NT2/D1 (cell line): ENCODE results near the gene CELF2.

Source experiments
- YY1 ChIP-seq: IDR thresholded peaks from 2 replicates; pipeline ENCODE4 v1.6.1; 2011; ENCODE audit not compliant: insufficient read length, insufficient read depth
- ZNF274 ChIP-seq: IDR thresholded peaks from 2 replicates; pipeline ENCODE4 v1.6.1; 2011; ENCODE audit warnings: mild to moderate bottlenecking, low read depth, low read length

DNA sequence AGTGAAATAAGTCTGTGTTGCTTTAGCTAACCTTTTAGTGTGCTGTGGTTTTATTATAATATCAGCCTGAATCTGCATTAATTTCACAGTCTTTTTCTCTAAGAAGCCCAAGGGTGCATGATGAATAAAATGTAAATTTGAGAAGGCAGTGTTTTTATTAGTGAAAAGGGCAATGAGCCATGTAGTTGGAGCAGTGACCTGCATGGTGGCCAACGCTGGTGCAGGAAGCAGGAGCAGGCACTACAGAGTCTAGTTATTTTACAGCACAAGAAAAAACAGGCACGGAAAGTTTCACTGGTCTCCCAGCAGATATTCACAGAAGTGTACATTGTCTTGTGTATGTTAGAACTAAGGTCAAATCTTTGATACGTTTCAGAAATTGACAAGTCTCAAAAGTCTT lies 247.8 kb downstream of the CELF2 start:
- no peak for TF ChIP-seq YY1
- no peak for TF ChIP-seq ZNF274
